WERI-Rb-1 (cell line): ENCODE results near the gene TRIP12.
"Not testable (repeated sequence)": the region's sequence is repeated elsewhere in the genome, so short reads cannot be mapped to it uniquely, and the experiment has no call there.

ENCODE experiments used
- DNase-seq: peaks from one replicate; pipeline ENCODE4 v3.0.0-alpha.2; 2020
- H3K27ac ChIP-seq: fragments of 250-450 bp; sonication (Bioruptor Pico); 2 replicates; pipeline ENCODE4 v1.5.1; 2020; ENCODE audit warnings: mild to moderate bottlenecking, moderate library complexity
- H3K27me3 ChIP-seq: fragments of 250-450 bp; sonication (Bioruptor Pico); 2 replicates; pipeline ENCODE4 v1.5.1; 2021; ENCODE audit warnings: mild to moderate bottlenecking, low read depth, moderate library complexity; ENCODE audit not compliant: insufficient read depth, severe bottlenecking
- H3K36me3 ChIP-seq: fragments of 250-450 bp; sonication (Bioruptor Pico); 2 replicates; pipeline ENCODE4 v1.5.1; 2020; ENCODE audit warnings: mild to moderate bottlenecking, moderate library complexity
- H3K4me3 ChIP-seq: 2 replicates; pipeline ENCODE4 v1.5.1; 2011; ENCODE audit warnings: low read depth, mild to moderate bottlenecking, control low read depth, low read length
- H3K9me3 ChIP-seq: fragments of 250-450 bp; sonication (Bioruptor Pico); 2 replicates; pipeline ENCODE4 v1.5.1; 2021; ENCODE audit warnings: mild to moderate bottlenecking, moderate library complexity; ENCODE audit not compliant: severe bottlenecking
- TF ChIP-seq, protein P1 (sequence below): IDR thresholded peaks from 2 replicates; pipeline ENCODE4 v1.5.1; 2011; ENCODE audit warnings: low read depth, mild to moderate bottlenecking, control low read depth, inconsistent platforms, low read length

TRIP12 gene

DNA sequence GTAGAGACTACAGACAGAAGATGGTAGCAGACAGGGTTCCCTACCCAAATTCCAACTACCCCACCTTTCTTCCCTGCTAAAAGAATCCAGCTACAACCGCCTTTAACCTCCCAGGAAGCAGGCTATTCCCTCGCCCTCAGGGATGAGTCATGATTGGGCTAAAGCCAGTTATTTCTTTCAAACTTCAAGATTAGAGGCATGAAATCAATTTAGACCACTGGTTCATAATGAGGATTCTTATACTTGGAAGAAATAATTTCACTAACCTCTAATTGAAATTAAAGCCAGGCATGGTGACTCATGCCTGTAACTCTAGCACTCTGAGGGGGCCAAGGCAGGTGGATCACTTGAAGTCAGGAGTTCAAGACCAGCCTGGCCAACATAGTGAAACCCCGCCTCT is 20.0 kb downstream of the TRIP12 start:
- TF ChIP-seq, protein P1, sequence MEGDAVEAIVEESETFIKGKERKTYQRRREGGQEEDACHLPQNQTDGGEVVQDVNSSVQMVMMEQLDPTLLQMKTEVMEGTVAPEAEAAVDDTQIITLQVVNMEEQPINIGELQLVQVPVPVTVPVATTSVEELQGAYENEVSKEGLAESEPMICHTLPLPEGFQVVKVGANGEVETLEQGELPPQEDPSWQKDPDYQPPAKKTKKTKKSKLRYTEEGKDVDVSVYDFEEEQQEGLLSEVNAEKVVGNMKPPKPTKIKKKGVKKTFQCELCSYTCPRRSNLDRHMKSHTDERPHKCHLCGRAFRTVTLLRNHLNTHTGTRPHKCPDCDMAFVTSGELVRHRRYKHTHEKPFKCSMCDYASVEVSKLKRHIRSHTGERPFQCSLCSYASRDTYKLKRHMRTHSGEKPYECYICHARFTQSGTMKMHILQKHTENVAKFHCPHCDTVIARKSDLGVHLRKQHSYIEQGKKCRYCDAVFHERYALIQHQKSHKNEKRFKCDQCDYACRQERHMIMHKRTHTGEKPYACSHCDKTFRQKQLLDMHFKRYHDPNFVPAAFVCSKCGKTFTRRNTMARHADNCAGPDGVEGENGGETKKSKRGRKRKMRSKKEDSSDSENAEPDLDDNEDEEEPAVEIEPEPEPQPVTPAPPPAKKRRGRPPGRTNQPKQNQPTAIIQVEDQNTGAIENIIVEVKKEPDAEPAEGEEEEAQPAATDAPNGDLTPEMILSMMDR, result no peak
- no peaks in the 10 kb centered on the region for H3K9me3 ChIP-seq
- peaks cover 6% of the 10 kb centered on the region; the same call in 1 of the 2 replicates for H3K36me3 ChIP-seq
- no peak overlapping the region for H3K27ac ChIP-seq
- no peak overlapping the region for H3K4me3 ChIP-seq
- H3K27me3 ChIP-seq, result no peaks in the 10 kb centered on the region
- DNase-seq, result no peak

DNA sequence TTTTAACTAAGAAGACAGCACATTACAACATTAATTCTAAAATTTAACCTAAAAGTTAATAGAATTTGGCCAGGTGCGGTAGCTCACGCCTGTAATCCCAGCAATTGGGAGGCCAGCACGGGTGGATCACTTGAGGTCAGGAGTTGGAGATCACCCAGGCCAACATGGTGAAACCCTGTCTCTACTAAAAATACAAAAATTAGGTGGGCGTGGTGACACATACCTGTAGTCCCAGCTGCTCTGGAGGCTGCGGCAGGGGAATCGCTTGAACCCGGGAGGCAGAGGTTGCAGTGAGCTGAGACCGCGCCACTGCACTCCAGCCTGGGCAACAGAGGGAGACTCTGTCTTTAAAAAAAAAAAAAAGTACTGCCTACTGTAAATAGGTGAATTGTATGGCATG is 21.3 kb downstream of the TRIP12 start:
- not testable (repeated sequence) for DNase-seq, H3K27me3 ChIP-seq, H3K4me3 ChIP-seq, H3K9me3 ChIP-seq, H3K27ac ChIP-seq, H3K36me3 ChIP-seq

DNA sequence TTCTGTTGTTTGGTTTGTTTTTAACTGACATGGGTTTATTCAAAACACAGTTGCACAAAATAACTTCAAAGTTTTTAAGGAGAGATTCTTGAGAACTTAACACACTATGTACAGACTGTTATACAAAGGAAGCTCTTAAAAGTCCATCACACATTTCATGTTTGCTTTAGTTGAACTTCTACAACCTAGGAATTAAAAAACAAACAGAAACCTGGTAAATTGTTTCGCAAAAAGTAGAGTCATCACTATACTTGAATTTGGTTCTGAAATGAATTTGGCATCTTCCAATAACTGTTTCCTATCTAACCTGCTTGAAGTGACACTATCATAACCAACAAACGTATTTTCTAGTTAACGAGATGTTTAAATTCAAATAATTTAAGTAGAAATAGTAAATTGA is 21.8 kb downstream of the TRIP12 start:
- no peaks in the 10 kb centered on the region for H3K9me3 ChIP-seq
- H3K27ac ChIP-seq, result no peak overlapping the region
- no peaks in the 10 kb centered on the region for H3K27me3 ChIP-seq
- TF ChIP-seq, protein P1, result no peak
- H3K36me3 ChIP-seq, result 0 out of 2 replicates have a peak, but pooled peaks cover 5% of the 10 kb centered on the region
- H3K4me3 ChIP-seq, result no peak overlapping the region
- DNase-seq, result no peak

DNA sequence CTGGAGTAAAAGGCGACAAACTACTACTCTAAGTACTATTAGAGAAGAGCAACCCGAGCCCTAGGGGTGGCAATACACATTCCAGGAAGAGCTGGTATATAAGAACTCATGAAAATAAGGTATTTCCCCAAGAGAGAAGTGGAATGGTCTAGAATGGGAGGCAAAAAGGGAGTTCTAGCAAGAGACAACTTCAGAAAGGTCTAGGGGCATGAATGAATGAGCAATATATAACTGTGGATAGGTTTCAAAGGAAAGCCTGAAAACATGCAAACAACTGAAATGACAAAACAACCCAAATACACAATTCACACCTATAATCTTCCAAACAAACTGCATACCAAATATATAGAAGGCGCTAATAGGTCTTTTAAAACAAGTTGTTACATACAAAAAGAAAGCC is 22.2 kb downstream of the TRIP12 start:
- TF ChIP-seq, protein P1, result no peak
- H3K27ac ChIP-seq, result no peak overlapping the region
- H3K4me3 ChIP-seq, result no peak overlapping the region
- no peak for DNase-seq
- H3K9me3 ChIP-seq, result no peaks in the 10 kb centered on the region
- no peaks in the 10 kb centered on the region for H3K27me3 ChIP-seq
- H3K36me3 ChIP-seq, result 0 out of 2 replicates have a peak, but pooled peaks cover 5% of the 10 kb centered on the region

DNA sequence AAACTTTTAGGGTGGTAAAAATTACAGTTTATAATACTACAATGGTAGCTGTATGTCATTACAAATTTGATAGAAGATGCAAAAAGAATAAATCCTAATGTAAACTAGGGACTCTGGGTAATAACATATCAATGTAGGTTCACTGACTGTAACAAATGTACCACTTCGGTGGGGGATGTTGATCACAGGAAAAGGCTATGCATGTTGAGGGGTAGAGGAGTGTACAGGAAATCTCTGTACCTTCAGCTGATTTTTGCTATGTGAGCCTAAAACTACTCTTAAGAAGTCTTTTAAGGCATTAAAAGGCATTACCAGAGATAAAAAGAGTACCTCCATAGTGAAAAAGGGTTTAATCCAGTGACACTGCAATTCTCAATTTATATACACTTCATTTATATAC is 25.0 kb downstream of the TRIP12 start:
- TF ChIP-seq, protein P1, result no peak
- Histone ChIP-seq H3K36me3 (no peaks in the 10 kb centered on the region), H3K27me3 (no peaks in the 10 kb centered on the region), H3K27ac (no peak overlapping the region), H3K4me3 (no peak overlapping the region), H3K9me3 (no peaks in the 10 kb centered on the region)
- DNase-seq, result no peak

DNA sequence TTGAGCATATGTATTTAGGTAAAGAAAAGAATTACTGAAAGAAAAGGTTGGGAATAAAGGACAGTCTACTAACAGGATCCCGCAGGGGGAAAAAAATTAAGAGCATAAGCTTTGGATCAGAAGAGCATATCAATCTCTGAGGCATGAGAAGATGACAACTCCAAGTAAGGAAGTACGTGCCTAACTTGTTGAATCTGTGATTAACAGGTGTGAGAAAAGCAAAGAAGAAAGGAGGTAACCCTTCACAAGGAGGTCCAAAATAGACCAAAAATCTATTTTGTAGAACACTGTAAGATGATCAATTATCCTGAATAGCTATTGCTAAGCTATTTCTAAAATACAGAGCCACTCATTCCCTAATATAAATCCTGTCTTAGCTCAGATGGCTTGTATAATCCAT is 32.8 kb downstream of the TRIP12 start:
- Histone ChIP-seq H3K27me3 (no peaks in the 10 kb centered on the region), H3K27ac (no peak overlapping the region), H3K9me3 (no peaks in the 10 kb centered on the region), H3K4me3 (no peak overlapping the region), H3K36me3 (no peaks in the 10 kb centered on the region)
- no peak for DNase-seq
- TF ChIP-seq, protein P1, result no peak
